OCI-M2 (cell line): ENCODE data around the gene TSSK1B.
"Not testable (repeated sequence)": the region's sequence is repeated elsewhere in the genome, so short reads cannot be mapped to it uniquely, and the experiment has no call there.

Experiments
- DNase-seq: peaks from one replicate; lab custom pipeline; 2025; ENCODE audit not compliant: unreplicated experiment; lab: John Stamatoyannopoulos, UW

TSSK1B gene

DNA sequence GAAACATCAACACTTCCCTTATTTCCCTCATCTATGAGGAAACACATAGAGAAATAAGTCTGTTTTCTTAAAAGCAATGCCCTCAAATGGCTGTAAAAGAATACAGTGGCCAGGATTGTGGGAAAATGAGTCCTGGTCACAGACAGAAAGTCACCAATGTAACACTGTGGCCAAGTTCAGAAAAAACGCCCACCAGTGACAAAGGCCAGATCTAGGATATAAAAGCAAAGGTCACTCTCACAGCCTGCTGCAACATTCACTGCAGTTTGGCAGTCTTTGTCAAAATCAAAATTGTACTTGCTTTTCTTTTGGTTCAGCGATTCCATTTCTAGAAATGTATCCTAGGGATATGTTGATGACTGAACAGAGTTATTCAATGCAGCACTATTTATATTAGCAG, 30.5 kb downstream of the TSSK1B start:
- no peak for DNase-seq

DNA sequence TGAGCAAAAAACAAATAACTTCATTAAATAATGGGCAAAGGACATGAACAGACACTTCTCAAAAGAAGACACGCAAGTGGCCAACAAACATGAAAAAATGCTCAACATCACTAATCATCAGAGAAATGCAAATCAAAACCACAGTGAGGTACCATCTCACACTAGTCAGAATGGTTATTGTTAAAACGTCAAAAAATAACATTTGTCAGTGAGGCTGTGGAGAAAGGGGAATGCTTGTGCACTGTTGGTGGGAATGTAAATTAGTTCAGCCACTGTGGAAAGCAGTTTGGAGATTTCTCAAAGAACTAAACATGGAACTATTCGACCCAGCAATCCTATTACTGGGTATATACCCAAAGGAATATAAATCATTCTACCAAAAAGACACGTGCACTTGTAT, 36.8 kb downstream of the TSSK1B start:
- not testable (repeated sequence) for DNase-seq

DNA sequence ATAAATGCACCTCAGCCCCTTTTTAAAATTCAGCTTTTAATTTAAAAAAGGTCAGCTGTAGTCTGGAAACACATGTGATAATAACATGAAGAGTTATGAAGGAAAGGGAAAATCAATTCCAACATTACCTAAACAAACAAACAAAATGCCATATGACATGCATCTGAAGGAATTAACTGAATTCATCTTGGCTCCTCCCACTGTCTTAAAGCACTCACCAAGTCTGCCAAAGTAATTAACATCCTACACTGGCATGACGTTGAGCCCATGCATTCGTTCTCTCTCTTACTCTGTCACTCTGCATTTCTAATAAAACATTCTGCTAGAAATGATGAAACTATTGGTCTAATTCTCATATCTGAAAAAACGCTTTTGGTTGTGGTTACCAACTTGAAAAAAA, 37.7 kb downstream of the TSSK1B start:
- DNase-seq, result no peak

DNA sequence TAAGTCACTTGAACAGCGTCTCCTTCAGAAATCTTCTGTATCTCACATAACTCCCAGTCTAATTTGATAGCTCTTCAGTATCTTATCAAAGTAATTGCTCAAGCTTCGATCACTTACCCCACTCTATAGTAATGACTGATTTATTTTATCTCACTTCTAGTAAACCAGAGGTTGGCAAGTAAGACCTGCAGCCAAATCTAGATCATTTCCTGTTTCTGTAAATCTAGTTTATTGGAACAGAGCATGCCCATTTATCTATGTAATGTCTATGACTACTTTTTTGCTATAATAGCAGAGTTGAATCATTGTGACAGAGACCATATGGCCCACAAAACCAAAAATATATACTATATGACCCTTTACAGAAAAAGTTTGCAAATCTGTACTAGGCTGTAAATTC, 40.1 kb downstream of the TSSK1B start:
- no peak for DNase-seq

DNA sequence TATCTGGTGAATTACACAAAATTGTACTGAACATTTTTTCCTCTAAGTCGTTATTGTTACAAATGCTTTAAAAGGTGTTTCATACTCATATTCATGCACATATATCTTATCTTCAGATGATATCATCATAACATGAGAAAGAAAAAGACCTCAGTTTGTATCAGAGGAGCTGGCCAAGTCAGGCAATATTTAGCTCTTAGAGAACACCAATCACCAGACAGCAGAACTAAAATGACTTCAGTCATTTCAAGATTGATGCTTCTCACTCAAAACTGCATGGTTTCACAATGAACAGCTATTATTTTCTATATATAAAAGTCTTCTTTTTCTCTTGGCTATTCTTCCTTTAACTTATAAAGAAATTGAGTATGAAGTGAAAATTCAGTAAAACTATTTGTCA, 44.6 kb downstream of the TSSK1B start:
- no peak for DNase-seq

DNA sequence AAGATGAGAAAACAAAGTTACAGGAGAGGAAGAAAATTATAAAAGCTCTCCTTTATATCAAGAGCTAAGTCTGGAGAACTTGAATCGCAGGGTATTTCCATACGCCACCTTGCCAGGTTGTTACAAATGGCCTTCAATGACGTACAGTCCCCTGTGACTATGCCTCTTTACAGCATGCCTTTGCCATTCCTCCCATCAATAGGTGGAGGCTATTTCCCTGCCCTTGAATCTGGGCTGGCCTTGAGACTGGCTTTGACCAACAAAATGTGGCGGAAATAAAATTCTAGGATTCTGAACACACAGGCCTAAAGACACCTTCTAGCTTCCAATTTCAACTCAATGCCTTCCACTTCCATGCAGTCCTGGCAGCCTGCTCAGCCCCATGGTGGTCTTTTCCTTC, 45.7 kb downstream of the TSSK1B start:
- no peak for DNase-seq

DNA sequence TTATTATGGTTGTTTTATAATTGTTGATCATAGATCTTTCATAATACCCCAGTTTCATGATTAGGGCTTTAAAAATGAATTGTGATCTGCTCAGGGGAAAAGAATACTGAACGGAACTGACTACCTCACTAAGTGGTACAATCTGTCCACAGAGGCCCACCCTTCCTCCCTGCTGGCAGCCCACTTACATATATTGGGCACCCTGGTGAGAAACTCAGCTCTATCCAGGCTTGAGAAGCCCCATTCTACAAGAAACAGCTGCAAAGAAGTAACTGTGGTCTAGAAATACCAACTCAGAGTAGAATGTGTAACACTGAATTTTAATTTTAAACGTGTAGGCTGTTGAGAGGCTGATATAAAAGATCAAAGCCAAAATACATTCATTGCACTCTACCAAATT, 46.9 kb downstream of the TSSK1B start:
- DNase-seq, result no peak

DNA sequence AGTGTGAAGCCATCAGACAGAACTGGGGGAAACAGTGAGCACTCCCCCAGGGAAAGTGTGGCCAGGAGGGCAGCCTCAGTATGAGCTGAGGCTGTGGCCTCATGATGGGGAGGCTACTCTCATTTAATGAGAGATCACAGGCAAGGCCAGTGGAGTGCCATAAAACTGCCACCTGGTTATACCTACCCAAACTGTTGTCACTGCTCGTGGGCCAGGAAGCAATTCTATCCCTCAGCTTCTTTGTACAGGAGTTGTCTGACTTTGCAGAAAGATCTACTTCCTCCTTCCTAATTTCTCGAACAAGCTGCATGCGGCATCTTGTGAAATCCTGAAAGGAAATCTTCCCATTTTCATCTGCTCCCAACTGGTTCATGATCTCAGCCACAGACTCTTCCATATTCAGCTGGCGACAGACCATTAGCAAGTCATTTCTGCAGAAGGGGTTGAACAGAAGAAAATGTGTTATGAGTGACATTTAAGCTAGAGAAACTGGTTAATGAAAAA, 50.0 kb downstream of the TSSK1B start:
- no peak for DNase-seq

DNA sequence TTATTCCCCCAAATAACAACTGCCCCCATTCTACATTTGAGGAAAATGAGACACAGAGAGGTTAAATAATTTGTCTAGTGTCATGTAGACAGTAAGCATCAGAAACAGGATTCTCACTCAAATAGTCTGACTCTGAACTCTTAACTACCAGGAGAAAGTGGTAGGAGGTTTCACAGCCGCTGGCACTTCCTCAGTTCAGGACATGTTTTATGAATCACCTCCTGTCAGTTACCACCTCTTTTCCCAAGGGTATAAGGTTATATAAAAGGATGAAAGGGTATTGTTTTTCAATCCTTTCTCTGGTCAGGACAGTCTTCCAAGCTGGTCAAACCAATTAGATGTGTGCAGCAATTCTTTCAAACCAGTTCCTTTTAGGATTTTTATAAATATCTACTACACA, 52.1 kb downstream of the TSSK1B start:
- DNase-seq, result no peak
